Measurements from ENCODE around the gene MYO3B.

The MYO3B gene

GRCh38 chr2:170177950-170178781, at the start of gene MYO3B:
Gene MYO3B (plus strand): TSS chr2:170178147. CDS start chr2:170178288, 141 bp downstream.
- peak; percentile 70 for DNase-seq

- DNase-seq = no peak
Observed at GRCh38 chr2:170139276-170139967, 38.5 kb upstream of the MYO3B start.

- no peak for DNase-seq
Observed at GRCh38 chr2:170140561-170140960, 37.4 kb upstream of the MYO3B start.

- no peak for DNase-seq
Observed at GRCh38 chr2:170141865-170142264, 36.1 kb upstream of the MYO3B start.

- no peak for DNase-seq
Observed at GRCh38 chr2:170142502-170142901, 35.4 kb upstream of the MYO3B start.

GRCh38 chr2:170143045-170143717, 34.8 kb upstream of the MYO3B start:
- DNase-seq = no peak

- no peak for DNase-seq
Observed at GRCh38 chr2:170144761-170145160, 33.2 kb upstream of the MYO3B start.

GRCh38 chr2:170145191-170145590, 32.8 kb upstream of the MYO3B start:
- no peak for DNase-seq

GRCh38 chr2:170145675-170146432, 32.1 kb upstream of the MYO3B start:
- no peak for DNase-seq

GRCh38 chr2:170146784-170147183, 31.2 kb upstream of the MYO3B start:
- no peak for DNase-seq

- DNase-seq = no peak
Observed at GRCh38 chr2:170147576-170147975, 30.4 kb upstream of the MYO3B start.

- DNase-seq = no peak
Observed at GRCh38 chr2:170148161-170148560, 29.8 kb upstream of the MYO3B start.

GRCh38 chr2:170152421-170152820, 25.5 kb upstream of the MYO3B start:
- no peak for DNase-seq

- peak; percentile 42 for DNase-seq
Observed at GRCh38 chr2:170155022-170155722, 22.8 kb upstream of the MYO3B start.

- no peak for DNase-seq
Observed at GRCh38 chr2:170155723-170156253, 22.2 kb upstream of the MYO3B start.

- DNase-seq = no peak
Observed at GRCh38 chr2:170156592-170156991, 21.4 kb upstream of the MYO3B start.

- DNase-seq = peak; percentile 68
Observed at GRCh38 chr2:170157025-170157684, 20.8 kb upstream of the MYO3B start.

GRCh38 chr2:170159060-170159459, 18.9 kb upstream of the MYO3B start:
- DNase-seq = no peak

- DNase-seq = no peak
Observed at GRCh38 chr2:170161516-170162270, 16.3 kb upstream of the MYO3B start.

- peak; percentile 58 for DNase-seq
Observed at GRCh38 chr2:170162271-170162632, 15.7 kb upstream of the MYO3B start.
